ENCODE measurements around the gene NACAD.

The NACAD gene

DNA sequence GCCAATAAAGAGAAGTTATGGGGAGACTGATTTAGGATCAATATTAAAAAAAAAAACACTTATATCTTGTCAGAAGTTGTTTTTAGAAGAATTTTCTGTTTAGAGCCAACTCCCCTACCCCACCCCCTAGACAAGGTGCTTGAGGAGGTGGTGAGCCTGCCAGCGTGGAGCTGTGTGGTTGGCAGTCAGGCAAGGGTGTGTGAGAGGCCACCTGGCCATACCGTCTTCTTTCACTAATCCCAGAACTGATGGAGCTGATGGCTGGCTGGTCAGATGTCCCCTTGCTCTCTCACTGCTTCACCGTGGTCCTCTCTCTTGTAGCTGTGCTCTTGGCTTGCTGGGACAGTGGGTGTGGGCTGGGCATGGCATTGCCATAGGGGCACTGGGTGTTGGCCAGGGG lies 34.3 kb downstream of the NACAD start:
- Histone ChIP-seq H3K4me1 (ENCODE audit: insufficient read depth, low read length) (no peaks in the 10 kb centered on the region), H3K9ac (ENCODE audit: low read depth, low read length) (no peak overlapping the region), H3K4me3 (ENCODE audit: low read depth in 1 of 2, low read length in 2 of 2) (no peak overlapping the region), H3K27ac (ENCODE audit: low read length) (no peak overlapping the region), H3K79me2 (ENCODE audit: insufficient read depth, low read length) (peaks cover 93% of the 10 kb centered on the region), H2AFZ (ENCODE audit: low read depth, low read length) (no peak overlapping the region), H3K4me2 (ENCODE audit: insufficient read depth, low read length) (no peak overlapping the region), H3K27me3 (ENCODE audit: insufficient read depth, low read length, poor library complexity) (no peaks in the 10 kb centered on the region), H3K36me3 (ENCODE audit: insufficient read depth, low read length) (peaks cover 65% of the 10 kb centered on the region), H3K9me3 (ENCODE audit: insufficient read depth, low read length, severe bottlenecking) (no peaks in the 10 kb centered on the region), H4K20me1 (ENCODE audit: insufficient read depth, low read length) (peaks cover 59% of the 10 kb centered on the region)
- DNase-seq (no peak), ATAC-seq (ENCODE audit: insufficient read depth, low read depth) (no peak)
- TF ChIP-seq, protein P1, sequence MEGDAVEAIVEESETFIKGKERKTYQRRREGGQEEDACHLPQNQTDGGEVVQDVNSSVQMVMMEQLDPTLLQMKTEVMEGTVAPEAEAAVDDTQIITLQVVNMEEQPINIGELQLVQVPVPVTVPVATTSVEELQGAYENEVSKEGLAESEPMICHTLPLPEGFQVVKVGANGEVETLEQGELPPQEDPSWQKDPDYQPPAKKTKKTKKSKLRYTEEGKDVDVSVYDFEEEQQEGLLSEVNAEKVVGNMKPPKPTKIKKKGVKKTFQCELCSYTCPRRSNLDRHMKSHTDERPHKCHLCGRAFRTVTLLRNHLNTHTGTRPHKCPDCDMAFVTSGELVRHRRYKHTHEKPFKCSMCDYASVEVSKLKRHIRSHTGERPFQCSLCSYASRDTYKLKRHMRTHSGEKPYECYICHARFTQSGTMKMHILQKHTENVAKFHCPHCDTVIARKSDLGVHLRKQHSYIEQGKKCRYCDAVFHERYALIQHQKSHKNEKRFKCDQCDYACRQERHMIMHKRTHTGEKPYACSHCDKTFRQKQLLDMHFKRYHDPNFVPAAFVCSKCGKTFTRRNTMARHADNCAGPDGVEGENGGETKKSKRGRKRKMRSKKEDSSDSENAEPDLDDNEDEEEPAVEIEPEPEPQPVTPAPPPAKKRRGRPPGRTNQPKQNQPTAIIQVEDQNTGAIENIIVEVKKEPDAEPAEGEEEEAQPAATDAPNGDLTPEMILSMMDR (IDR thresholded peaks at IDR 0.05; ENCODE audit: borderline replicate concordance, extremely low read depth, low read length, poor library complexity, severe bottlenecking): no peak
- TF ChIP-seq EZH2 (IDR thresholded peaks at IDR 0.05; ENCODE audit: borderline replicate concordance, low read depth, low read length, severe bottlenecking): no peak

- H3K9ac ChIP-seq (ENCODE audit: low read depth, low read length): no peak overlapping the region
- no peak overlapping the region for H3K27ac ChIP-seq (ENCODE audit: low read length)
- TF ChIP-seq, protein P1 (IDR thresholded peaks at IDR 0.05; ENCODE audit: borderline replicate concordance, extremely low read depth, low read length, poor library complexity, severe bottlenecking): no peak
- no peak for TF ChIP-seq EZH2 (IDR thresholded peaks at IDR 0.05; ENCODE audit: borderline replicate concordance, low read depth, low read length, severe bottlenecking)
- H3K9me3 ChIP-seq (ENCODE audit: insufficient read depth, low read length, severe bottlenecking): no peaks in the 10 kb centered on the region
- H3K36me3 ChIP-seq (ENCODE audit: insufficient read depth, low read length): peaks cover 70% of the 10 kb centered on the region
- ATAC-seq (ENCODE audit: insufficient read depth, low read depth) (no peak), DNase-seq (no peak)
- no peaks in the 10 kb centered on the region for H3K4me1 ChIP-seq (ENCODE audit: insufficient read depth, low read length)
- H3K4me3 ChIP-seq (ENCODE audit: low read depth in 1 of 2, low read length in 2 of 2): no peak overlapping the region
- H2AFZ ChIP-seq (ENCODE audit: low read depth, low read length): no peak overlapping the region
- H3K4me2 ChIP-seq (ENCODE audit: insufficient read depth, low read length): no peak overlapping the region
- H3K79me2 ChIP-seq (ENCODE audit: insufficient read depth, low read length): peaks cover 92% of the 10 kb centered on the region
- H3K27me3 ChIP-seq (ENCODE audit: insufficient read depth, low read length, poor library complexity): no peaks in the 10 kb centered on the region
- H4K20me1 ChIP-seq (ENCODE audit: insufficient read depth, low read length): peaks cover 63% of the 10 kb centered on the region
Observed at GRCh38 chr7:45053941-45054340, 34.8 kb downstream of the NACAD start.

GRCh38 chr7:45053401-45053800 lies 35.4 kb downstream of the NACAD start:
- Histone ChIP-seq H3K27me3 (ENCODE audit: insufficient read depth, low read length, poor library complexity) (no peaks in the 10 kb centered on the region), H4K20me1 (ENCODE audit: insufficient read depth, low read length) (peaks cover 66% of the 10 kb centered on the region), H3K9me3 (ENCODE audit: insufficient read depth, low read length, severe bottlenecking) (no peaks in the 10 kb centered on the region), H3K9ac (ENCODE audit: low read depth, low read length) (no peak overlapping the region), H3K4me3 (ENCODE audit: low read depth in 1 of 2, low read length in 2 of 2) (no peak overlapping the region), H3K27ac (ENCODE audit: low read length) (no peak overlapping the region), H3K4me1 (ENCODE audit: insufficient read depth, low read length) (no peaks in the 10 kb centered on the region), H3K79me2 (ENCODE audit: insufficient read depth, low read length) (peaks cover 93% of the 10 kb centered on the region), H3K4me2 (ENCODE audit: insufficient read depth, low read length) (no peak overlapping the region), H3K36me3 (ENCODE audit: insufficient read depth, low read length) (peaks cover 76% of the 10 kb centered on the region), H2AFZ (ENCODE audit: low read depth, low read length) (no peak overlapping the region)
- no peak for TF ChIP-seq EZH2 (IDR thresholded peaks at IDR 0.05; ENCODE audit: borderline replicate concordance, low read depth, low read length, severe bottlenecking)
- TF ChIP-seq, protein P1 (IDR thresholded peaks at IDR 0.05; ENCODE audit: borderline replicate concordance, extremely low read depth, low read length, poor library complexity, severe bottlenecking): no peak
- DNase-seq (no peak), ATAC-seq (ENCODE audit: insufficient read depth, low read depth) (no peak)

DNA sequence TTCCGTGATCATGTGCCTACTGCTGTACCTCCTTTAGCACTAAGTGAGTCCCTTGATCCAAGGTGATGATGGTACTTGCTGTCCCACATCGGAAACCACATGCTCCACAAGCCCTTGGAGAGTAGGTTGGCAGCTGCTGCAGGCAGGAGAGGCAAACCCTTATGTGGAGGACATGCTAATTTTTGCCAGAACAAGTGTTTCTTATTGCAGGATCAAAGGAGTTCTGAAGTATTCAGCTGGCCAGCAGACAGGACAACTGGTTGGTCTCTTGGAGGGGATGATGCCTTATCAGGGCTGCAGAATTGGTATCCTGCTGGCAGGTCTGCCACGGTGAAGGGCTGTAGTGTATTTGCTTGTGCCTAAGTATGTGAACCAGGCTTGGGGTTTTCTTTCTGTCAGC lies 36.8 kb downstream of the NACAD start:
- no peak overlapping the region for H3K27ac ChIP-seq (ENCODE audit: low read length)
- peaks cover 80% of the 10 kb centered on the region for H3K36me3 ChIP-seq (ENCODE audit: insufficient read depth, low read length)
- H3K9me3 ChIP-seq (ENCODE audit: insufficient read depth, low read length, severe bottlenecking): no peaks in the 10 kb centered on the region
- DNase-seq: no peak
- ATAC-seq (ENCODE audit: insufficient read depth, low read depth): no peak
- no peaks in the 10 kb centered on the region for H3K27me3 ChIP-seq (ENCODE audit: insufficient read depth, low read length, poor library complexity)
- TF ChIP-seq, protein P1 (IDR thresholded peaks at IDR 0.05; ENCODE audit: borderline replicate concordance, extremely low read depth, low read length, poor library complexity, severe bottlenecking): no peak
- TF ChIP-seq EZH2 (IDR thresholded peaks at IDR 0.05; ENCODE audit: borderline replicate concordance, low read depth, low read length, severe bottlenecking): no peak
- H3K79me2 ChIP-seq (ENCODE audit: insufficient read depth, low read length): peaks cover 94% of the 10 kb centered on the region
- H3K9ac ChIP-seq (ENCODE audit: low read depth, low read length): no peak overlapping the region
- H2AFZ ChIP-seq (ENCODE audit: low read depth, low read length): no peak overlapping the region
- no peak overlapping the region for H3K4me2 ChIP-seq (ENCODE audit: insufficient read depth, low read length)
- no peak overlapping the region for H3K4me3 ChIP-seq (ENCODE audit: low read depth in 1 of 2, low read length in 2 of 2)
- no peaks in the 10 kb centered on the region for H3K4me1 ChIP-seq (ENCODE audit: insufficient read depth, low read length)
- H4K20me1 ChIP-seq (ENCODE audit: insufficient read depth, low read length): peaks cover 65% of the 10 kb centered on the region
